SK-N-SH (cell line): ENCODE measurements around the gene TNFRSF4. TPM values are rescaled to one million over a fixed set of nuclear protein-coding genes. Genes with fewer than 3 reads are reported as not detected.

Experiments used
- CTCF ChIA-PET: fragments of 300-600, 350-600 bp; formaldehyde crosslinking; extraction: SDS; loops from one replicate; lab custom pipeline; 2021; lab: Yijun Ruan, JAX
- POLR2A ChIA-PET: fragments of 350-600 bp; sonication (Branson Sonifier 250); formaldehyde crosslinking; extraction: SDS; loops from one replicate; lab custom pipeline; 2020; ENCODE audit warnings: antibody characterized with exemption, inconsistent platforms; lab: Yijun Ruan, JAX
- DNase-seq: peaks from one replicate; pipeline ENCODE4 v3.0.0; 2012
- H2AFZ ChIP-seq: fragments of 200-600 bp; sonication (generic); 2 replicates; pipeline ENCODE4 v1.8.1; 2016; ENCODE audit warnings: antibody characterized with exemption, mild to moderate bottlenecking, low read depth
- H3F3A ChIP-seq: fragments of 200-600 bp; sonication (generic); replicated peaks from 2 replicates; pipeline ENCODE3; 2016; ENCODE audit warnings: antibody characterized with exemption, mild to moderate bottlenecking; ENCODE audit not compliant: insufficient read depth
- H3K27ac ChIP-seq, 2 experiments: fragments of 200-500 bp in 1 of 2; fragments of 200-600 bp in 1 of 2; sonication (Bioruptor generic) in 1 of 2; sonication (generic), shearing (Covaris generic) in 1 of 2; 2 replicates each; pipeline versions ENCODE4 v1.5.1 to v1.6.1; 2014 to 2016; ENCODE audit warnings: low read depth in 2 of 2, inconsistent platforms in 1 of 2, low read length in 1 of 2, mild to moderate bottlenecking in 1 of 2, mixed read lengths in 1 of 2
- H3K27me3 ChIP-seq: fragments of 200-600 bp; sonication (generic), shearing (Covaris generic); 2 replicates; pipeline ENCODE4 v1.6.1; 2016; ENCODE audit warnings: mixed run types; ENCODE audit not compliant: insufficient read depth
- H3K36me3 ChIP-seq, 2 experiments: fragments of 200-500 bp in 1 of 2; fragments of 200-600 bp in 1 of 2; sonication (Bioruptor generic) in 1 of 2; sonication (generic) in 1 of 2; replicated peaks in 1 of 2; 2 replicates each; pipeline versions ENCODE3 to v1.5.1; 2014 to 2016; ENCODE audit warnings: low read length in 1 of 2, mild to moderate bottlenecking in 1 of 2; ENCODE audit not compliant: insufficient read depth in 2 of 2, control insufficient read depth in 1 of 2
- H3K4me1 ChIP-seq, 2 experiments: fragments of 200-500 bp in 1 of 2; fragments of 200-600 bp in 1 of 2; sonication (Bioruptor generic) in 1 of 2; sonication (generic), shearing (Covaris generic) in 1 of 2; 2 replicates each; pipeline versions ENCODE4 v1.5.1 to v1.6.1; 2014 to 2016; ENCODE audit warnings: low read depth in 1 of 2, low read length in 1 of 2, mixed run types in 1 of 2; ENCODE audit not compliant: insufficient read depth in 2 of 2, control insufficient read depth in 1 of 2
- H3K4me2 ChIP-seq: fragments of 200-600 bp; sonication (generic), shearing (Covaris generic); 2 replicates; pipeline ENCODE4 v1.6.1; 2017; ENCODE audit warnings: mixed run types
- H3K4me3 ChIP-seq, 2 experiments: fragments of 200-500 bp in 1 of 2; fragments of 200-600 bp in 1 of 2; sonication (Bioruptor generic) in 1 of 2; sonication (generic), shearing (Covaris generic) in 1 of 2; 2 replicates each; pipeline versions ENCODE4 v1.5.1 to v1.8.1; 2014 to 2016; ENCODE audit warnings: low read depth in 2 of 2, inconsistent platforms in 1 of 2, low read length in 1 of 2, mild to moderate bottlenecking in 1 of 2, mixed read lengths in 1 of 2, moderate library complexity in 1 of 2
- H3K79me2 ChIP-seq: fragments of 200-600 bp; sonication (generic); 2 replicates; pipeline ENCODE4 v1.8.1; 2017; ENCODE audit warnings: mild to moderate bottlenecking; ENCODE audit not compliant: insufficient read depth
- H3K9ac ChIP-seq: fragments of 200-600 bp; sonication (generic); 2 replicates; pipeline ENCODE4 v1.6.1; 2017; ENCODE audit warnings: mixed run types
- H3K9me2 ChIP-seq: fragments of 200-600 bp; sonication (generic); 2 replicates; pipeline ENCODE4 v1.6.1; 2017; ENCODE audit warnings: mixed run types
- H3K9me3 ChIP-seq: fragments of 200-600 bp; sonication (generic); 2 replicates; pipeline ENCODE4 v1.6.1; 2017; ENCODE audit warnings: mixed run types, mild to moderate bottlenecking, moderate library complexity
- H4K20me1 ChIP-seq: fragments of 200-600 bp; sonication (generic); 2 replicates; pipeline ENCODE4 v1.6.1; 2017; ENCODE audit warnings: mild to moderate bottlenecking, mixed run types; ENCODE audit not compliant: insufficient read depth
- CHD2 ChIP-seq: fragments of 150-350 bp; IDR thresholded peaks from 2 replicates; pipeline ENCODE4 v1.6.1; 2018; ENCODE audit warnings: low read length; ENCODE audit not compliant: partially characterized antibody
- CTCF ChIP-seq: fragments of 200-600 bp; sonication (generic); IDR thresholded peaks from 2 replicates; pipeline ENCODE4 v1.6.1; 2017; ENCODE audit warnings: antibody characterized with exemption, mild to moderate bottlenecking, moderate library complexity
- ELF1 ChIP-seq: IDR thresholded peaks from 2 replicates; pipeline ENCODE4 v1.4.0; 2012
- EP300 ChIP-seq, 2 experiments: IDR thresholded peaks; 2 replicates each; pipeline versions ENCODE4 v1.4.0 to v1.6.1; 2012; ENCODE audit warnings: borderline replicate concordance in 1 of 2, low read depth in 1 of 2, low read length in 1 of 2
- FOSL2 ChIP-seq: IDR thresholded peaks from 2 replicates; pipeline ENCODE4 v1.4.0; 2012; ENCODE audit warnings: low read depth, mild to moderate bottlenecking, moderate library complexity, borderline replicate concordance
- FOXJ3 ChIP-seq: sonication (generic); formaldehyde crosslinking; IDR thresholded peaks from 2 replicates; pipeline ENCODE4 v1.5.1; 2020; ENCODE audit warnings: mild to moderate bottlenecking, missing genetic modification reagents
- GABPA ChIP-seq: IDR thresholded peaks from 2 replicates; pipeline ENCODE4 v1.4.0; 2012; ENCODE audit warnings: low read depth, mild to moderate bottlenecking
- GATA2 ChIP-seq: sonication (generic); formaldehyde crosslinking; IDR thresholded peaks from 2 replicates; pipeline ENCODE4 v1.5.0; 2020; ENCODE audit warnings: mild to moderate bottlenecking, missing genetic modification reagents
- IRF3 ChIP-seq: fragments of 150-350 bp; IDR thresholded peaks from 2 replicates; pipeline ENCODE4 v1.6.1; 2016; ENCODE audit warnings: mild to moderate bottlenecking, low read depth, low read length
- MAX ChIP-seq: IDR thresholded peaks from 2 replicates; pipeline ENCODE4 v1.4.0; 2012; ENCODE audit warnings: low read depth
- MXI1 ChIP-seq: IDR thresholded peaks from 2 replicates; pipeline ENCODE4 v1.6.1; 2012; ENCODE audit warnings: mild to moderate bottlenecking, low read depth, low read length, improper control_type of control experiment
- NFIC ChIP-seq: IDR thresholded peaks from 2 replicates; pipeline ENCODE4 v1.4.0; 2012; ENCODE audit warnings: borderline replicate concordance
- POLR2AphosphoS5 ChIP-seq: IDR thresholded peaks from 2 replicates; pipeline ENCODE4 v1.6.1; 2012; ENCODE audit warnings: low read depth, low read length
- RCOR1 ChIP-seq: fragments of 150-350 bp; IDR thresholded peaks from 2 replicates; pipeline ENCODE4 v1.6.1; 2017; ENCODE audit warnings: antibody characterized with exemption, low read length
- RFX5 ChIP-seq: IDR thresholded peaks from 2 replicates; pipeline ENCODE4 v1.6.1; 2012; ENCODE audit warnings: mild to moderate bottlenecking, improper control_type of control experiment, low read length
- RXRA ChIP-seq: IDR thresholded peaks from 2 replicates; pipeline ENCODE4 v1.4.0; 2012; ENCODE audit warnings: low read depth, mild to moderate bottlenecking, borderline replicate concordance
- SIN3A ChIP-seq: IDR thresholded peaks from 2 replicates; pipeline ENCODE4 v1.6.1; 2012; ENCODE audit warnings: low read depth, mild to moderate bottlenecking, low read length, moderate library complexity, borderline replicate concordance
- SMC3 ChIP-seq: IDR thresholded peaks from 2 replicates; pipeline ENCODE4 v1.6.1; 2012; ENCODE audit warnings: low read depth, low read length, improper control_type of control experiment
- TAF1 ChIP-seq: IDR thresholded peaks from 2 replicates; pipeline ENCODE4 v1.6.1; 2012; ENCODE audit warnings: low read depth, mild to moderate bottlenecking, low read length, moderate library complexity, borderline replicate concordance
- TCF12 ChIP-seq: IDR thresholded peaks from 2 replicates; pipeline ENCODE4 v1.4.0; 2012
- TEAD4 ChIP-seq: IDR thresholded peaks from 2 replicates; pipeline ENCODE4 v1.4.0; 2012; ENCODE audit warnings: mild to moderate bottlenecking, borderline replicate concordance; ENCODE audit not compliant: insufficient read depth
- USF2 ChIP-seq: fragments of 150-350 bp; IDR thresholded peaks from 2 replicates; pipeline ENCODE4 v1.6.1; 2017; ENCODE audit warnings: antibody characterized with exemption, low read length, low read depth, borderline replicate concordance
- WGBS: methylation state at CpG from one replicate; pipeline ENCODE4 v1.1.6; 2017; ENCODE audit warnings: low lambda C conversion rate; 5-methylcytosine and 5-hydroxymethylcytosine counted together
- polyA plus RNA-seq, 3 experiments: library from polyadenylated mRNA; depleted of rRNA; stranded (reverse); fragments of >200 nt; gene quantifications; 2 replicates each; pipeline ENCODE4 v1.2.3, GENCODE V29; 2012

The TNFRSF4 gene
- polyA plus RNA-seq, 1 of the 3 experiments (the other 2 are of a cell fraction), result not detected

- TF ChIP-seq RXRA (no peak), GATA2 (no peak), ELF1 (no peak), GABPA (no peak)
- TF ChIP-seq, all 33 proteins: peak for 0
- Histone ChIP-seq H3K9ac (no peak overlapping the region), H3K4me1 (no peaks in the 10 kb centered on the region), H3K4me3 (no peak overlapping the region), H3K4me2 (no peak overlapping the region), H4K20me1 (no peaks in the 10 kb centered on the region), H3K9me2 (no peaks in the 10 kb centered on the region), H3K27ac (no peak overlapping the region), H3F3A (no peaks in the 10 kb centered on the region), H3K79me2 (peaks cover 5% of the 10 kb centered on the region; the same call in 1 of the 2 replicates), H3K9me3 (no peaks in the 10 kb centered on the region), H3K27me3 (no peaks in the 10 kb centered on the region), H2AFZ (no peak overlapping the region), H3K36me3 (peaks cover 0 to 53% of the 10 kb centered on the region in 2 experiments)
- CTCF ChIA-PET, result interaction anchor here (1.7 kb wide), 1 partner anchor 98 kb away, joined by 7 read pairs; no protein-coding TSS in a partner anchor
- 94% methylated on average over 20 of the region's 24 CpGs for WGBS
- DNase-seq, result no peak
- POLR2A ChIA-PET, result no interaction called here
These were observed 6.2 kb upstream of the TNFRSF4 start for GRCh38 chr1:1220197-1220596.

- Histone ChIP-seq H3K9ac (no peak overlapping the region), H3K36me3 (peaks cover 0 to 51% of the 10 kb centered on the region in 2 experiments), H3K27me3 (no peaks in the 10 kb centered on the region), H3K4me1 (no peaks in the 10 kb centered on the region), H3K9me3 (no peaks in the 10 kb centered on the region), H3K9me2 (no peaks in the 10 kb centered on the region), H3K27ac (no peak overlapping the region), H2AFZ (no peak overlapping the region), H3F3A (no peaks in the 10 kb centered on the region), H4K20me1 (no peaks in the 10 kb centered on the region), H3K79me2 (no peaks in the 10 kb centered on the region; the same call in 1 of the 2 replicates), H3K4me3 (no peak overlapping the region)
- no CpG with 5 or more reads among the region's 20 CpGs for WGBS
- POLR2A ChIA-PET, result no interaction called here
- no peak for DNase-seq
- TF ChIP-seq TAF1, result no peak
- no peak for TF ChIP-seq SIN3A
- TF ChIP-seq ELF1, result no peak
- no peak for TF ChIP-seq CHD2
- TF ChIP-seq MAX, result no peak
- no peak for TF ChIP-seq SMC3
- no peak for TF ChIP-seq RFX5
- TF ChIP-seq TCF12, result no peak
- no peak for TF ChIP-seq MXI1
- no peak for TF ChIP-seq POLR2AphosphoS5
- no peak for TF ChIP-seq IRF3
- TF ChIP-seq USF2, result no peak
- no peak for TF ChIP-seq TEAD4
- TF ChIP-seq FOSL2, result no peak
- TF ChIP-seq RCOR1, result no peak
- TF ChIP-seq EP300 (IDR thresholded peaks at IDR 0.05; ENCODE audit: borderline replicate concordance in 1 of 2, low read depth in 1 of 2, low read length in 1 of 2), result no peak
- no peak for TF ChIP-seq FOXJ3 (CRISPR knock-in tag)
- no peak for TF ChIP-seq CTCF
- TF ChIP-seq NFIC, result no peak
- TF ChIP-seq, all 33 proteins: peak for 0
- CTCF ChIA-PET, result interaction anchor here (1.7 kb wide), 1 partner anchor 98 kb away, joined by 7 read pairs; no protein-coding TSS in a partner anchor
- H3K4me2 ChIP-seq, result no peak overlapping the region
These were observed 5.4 kb upstream of the TNFRSF4 start for GRCh38 chr1:1219341-1219740.
